Measurements from ENCODE around the gene GPC3. TPM values are rescaled to one million over a fixed set of nuclear protein-coding genes. Genes with fewer than 3 reads are reported as not detected.
"Not testable (repeated sequence)": the region's sequence is repeated elsewhere in the genome, so short reads cannot be mapped to it uniquely, and the experiment has no call there.

GPC3 gene
- total RNA-seq, 4 donors from 2014 or later, result 0.82 to 4.9 (median 1.8) TPM

DNA sequence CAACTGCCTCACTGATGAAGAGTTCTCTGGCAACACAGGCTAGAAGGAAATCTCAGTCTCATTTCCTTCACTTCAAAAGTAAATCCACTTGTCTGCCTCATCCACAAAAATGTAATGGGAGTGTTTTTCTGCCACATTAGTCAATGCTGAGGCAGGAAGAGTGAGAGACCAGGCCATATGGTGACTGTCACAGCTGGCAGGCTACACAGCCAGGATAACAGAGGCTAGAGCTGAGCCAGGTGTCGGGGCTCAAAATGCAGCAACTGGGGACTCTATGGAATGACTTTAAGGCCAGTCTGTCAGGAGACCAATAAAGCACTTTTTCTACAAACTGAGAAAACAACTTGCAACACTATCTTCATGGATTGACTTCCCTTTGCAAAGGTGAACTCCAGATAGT is 204.2 kb downstream of the GPC3 start:
- DNase-seq, result no peak
- WGBS, 2 donors (ENCODE audit: low coverage in 1 of 2), result 69% methylated on average over 1 of the region's 1 CpG; no CpG with 5 or more reads in 1 of the 2 donors
- TF ChIP-seq, protein P1, sequence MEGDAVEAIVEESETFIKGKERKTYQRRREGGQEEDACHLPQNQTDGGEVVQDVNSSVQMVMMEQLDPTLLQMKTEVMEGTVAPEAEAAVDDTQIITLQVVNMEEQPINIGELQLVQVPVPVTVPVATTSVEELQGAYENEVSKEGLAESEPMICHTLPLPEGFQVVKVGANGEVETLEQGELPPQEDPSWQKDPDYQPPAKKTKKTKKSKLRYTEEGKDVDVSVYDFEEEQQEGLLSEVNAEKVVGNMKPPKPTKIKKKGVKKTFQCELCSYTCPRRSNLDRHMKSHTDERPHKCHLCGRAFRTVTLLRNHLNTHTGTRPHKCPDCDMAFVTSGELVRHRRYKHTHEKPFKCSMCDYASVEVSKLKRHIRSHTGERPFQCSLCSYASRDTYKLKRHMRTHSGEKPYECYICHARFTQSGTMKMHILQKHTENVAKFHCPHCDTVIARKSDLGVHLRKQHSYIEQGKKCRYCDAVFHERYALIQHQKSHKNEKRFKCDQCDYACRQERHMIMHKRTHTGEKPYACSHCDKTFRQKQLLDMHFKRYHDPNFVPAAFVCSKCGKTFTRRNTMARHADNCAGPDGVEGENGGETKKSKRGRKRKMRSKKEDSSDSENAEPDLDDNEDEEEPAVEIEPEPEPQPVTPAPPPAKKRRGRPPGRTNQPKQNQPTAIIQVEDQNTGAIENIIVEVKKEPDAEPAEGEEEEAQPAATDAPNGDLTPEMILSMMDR (IDR thresholded peaks at IDR 0.05), result no peak
- no peak for TF ChIP-seq EP300 (IDR thresholded peaks at IDR 0.05; ENCODE audit: low read depth)
- TF ChIP-seq POLR2A (IDR thresholded peaks at IDR 0.05), result no peak
- no peak for TF ChIP-seq POLR2AphosphoS5 (IDR thresholded peaks at IDR 0.05)
- H3K36me3 ChIP-seq, result no peaks in the 10 kb centered on the region
- H3K27me3 ChIP-seq, result no peaks in the 10 kb centered on the region
- in situ Hi-C loops (cut with MboI; ENCODE audit: low pct_ligation_motif_present in 1 of 4, low pct_unique_long_range_greater_than_20kb in 1 of 4, low sequenced_read_pairs in 3 of 4), result no loop called here
- H3K27ac ChIP-seq, result no peak overlapping the region
- H3K4me1 ChIP-seq, result no peaks in the 10 kb centered on the region
- H3K4me3 ChIP-seq, result no peak overlapping the region
- H3K9me3 ChIP-seq, result no peaks in the 10 kb centered on the region
- intact Hi-C loops (cut with DNase I; ENCODE audit: low total_unique reads), result no loop called here

DNA sequence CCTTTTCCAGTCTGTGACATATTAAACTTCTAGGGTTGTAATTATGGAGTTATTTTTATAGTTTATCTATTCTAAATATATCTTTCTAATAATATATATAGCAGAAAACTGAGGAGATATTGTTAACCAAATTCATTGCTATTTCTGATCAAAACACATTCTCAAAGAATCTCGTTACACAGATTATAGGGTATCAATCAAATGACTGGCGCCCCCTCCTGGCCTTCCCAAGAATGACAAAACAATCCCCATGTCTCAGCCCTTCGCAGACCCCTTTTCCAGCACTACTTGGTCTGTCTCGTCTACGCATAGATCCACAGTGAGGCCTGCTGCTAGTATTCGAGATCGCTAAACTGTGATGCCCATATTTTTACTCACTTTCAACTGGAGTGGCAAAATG is 209.3 kb downstream of the GPC3 start:
- TF ChIP-seq, protein P1 (IDR thresholded peaks at IDR 0.05), result peak in 3 of 5 experiments; percentile 13 to 33 (median 25)
- TF ChIP-seq POLR2A (IDR thresholded peaks at IDR 0.05), result no peak
- H3K36me3 ChIP-seq, result no peaks in the 10 kb centered on the region
- intact Hi-C loops (cut with DNase I; ENCODE audit: low total_unique reads), result no loop called here
- no peaks in the 10 kb centered on the region for H3K9me3 ChIP-seq
- no peaks in the 10 kb centered on the region for H3K4me1 ChIP-seq
- H3K27ac ChIP-seq, result no peak overlapping the region
- WGBS, 2 donors (ENCODE audit: low coverage in 1 of 2), result 61 to 77% methylated on average over 4 to 7 of the region's 7 CpGs
- DNase-seq, result peak; percentile 9
- in situ Hi-C loops (cut with MboI; ENCODE audit: low pct_ligation_motif_present in 1 of 4, low pct_unique_long_range_greater_than_20kb in 1 of 4, low sequenced_read_pairs in 3 of 4), result no loop called here
- no peaks in the 10 kb centered on the region for H3K27me3 ChIP-seq
- no peak overlapping the region for H3K4me3 ChIP-seq

DNA sequence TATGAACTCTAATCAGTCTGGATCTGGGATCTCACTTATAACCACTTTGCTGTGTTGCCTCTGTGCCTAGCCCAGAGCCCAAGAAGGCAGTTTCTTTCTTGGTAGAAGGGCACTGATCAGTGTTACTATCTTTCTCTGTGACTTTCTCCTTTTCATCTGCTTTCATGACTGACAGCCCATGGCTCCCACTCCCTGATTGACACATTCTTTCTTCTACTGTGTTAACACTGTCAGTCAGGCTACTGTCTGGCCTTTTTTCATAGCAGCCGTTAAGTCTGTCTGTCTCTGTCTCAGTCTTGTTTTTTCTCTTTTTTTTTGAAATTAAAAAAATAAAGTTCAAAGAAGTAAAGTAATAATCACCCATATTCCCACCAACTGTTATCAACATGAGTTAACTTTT is 210.6 kb downstream of the GPC3 start:
- intact Hi-C loops (cut with DNase I; ENCODE audit: low total_unique reads) (no loop called here), in situ Hi-C loops (cut with MboI; ENCODE audit: low pct_ligation_motif_present in 1 of 4, low pct_unique_long_range_greater_than_20kb in 1 of 4, low sequenced_read_pairs in 3 of 4) (no loop called here)
- 89% methylated on average over 1 of the region's 1 CpG; no CpG with 5 or more reads in 1 of the 2 donors for WGBS, 2 donors (ENCODE audit: low coverage in 1 of 2)
- Histone ChIP-seq H3K27ac (no peak overlapping the region), H3K36me3 (no peaks in the 10 kb centered on the region), H3K9me3 (no peaks in the 10 kb centered on the region), H3K4me3 (no peak overlapping the region), H3K4me1 (no peaks in the 10 kb centered on the region), H3K27me3 (no peaks in the 10 kb centered on the region)
- TF ChIP-seq EP300 (IDR thresholded peaks at IDR 0.05; ENCODE audit: low read depth), result no peak
- no peak for TF ChIP-seq POLR2A (IDR thresholded peaks at IDR 0.05)
- TF ChIP-seq POLR2AphosphoS5 (IDR thresholded peaks at IDR 0.05), result no peak
- TF ChIP-seq, protein P1 (IDR thresholded peaks at IDR 0.05), result no peak
- DNase-seq, result no peak

- Histone ChIP-seq H3K4me1 (no peaks in the 10 kb centered on the region), H3K36me3 (no peaks in the 10 kb centered on the region), H3K27ac (no peak overlapping the region), H3K27me3 (no peaks in the 10 kb centered on the region), H3K9me3 (no peaks in the 10 kb centered on the region), H3K4me3 (no peak overlapping the region)
- TF ChIP-seq, protein P1 (IDR thresholded peaks at IDR 0.05), result no peak
- TF ChIP-seq POLR2AphosphoS5 (IDR thresholded peaks at IDR 0.05), result no peak
- no peak for TF ChIP-seq EP300 (IDR thresholded peaks at IDR 0.05; ENCODE audit: low read depth)
- no peak for TF ChIP-seq POLR2A (IDR thresholded peaks at IDR 0.05)
- in situ Hi-C loops (cut with MboI; ENCODE audit: low pct_ligation_motif_present in 1 of 4, low pct_unique_long_range_greater_than_20kb in 1 of 4, low sequenced_read_pairs in 3 of 4) (no loop called here), intact Hi-C loops (cut with DNase I; ENCODE audit: low total_unique reads) (no loop called here)
- WGBS, 2 donors (ENCODE audit: low coverage in 1 of 2), result 57% methylated on average over 6 of the region's 6 CpGs; no CpG with 5 or more reads in 1 of the 2 donors
- no peak for DNase-seq
Measured at GRCh38 chrX:133771086-133771646, 214.2 kb downstream of the GPC3 start.

- DNase-seq; H3K4me1 ChIP-seq; in situ Hi-C loops (cut with MboI; ENCODE audit: low pct_ligation_motif_present in 1 of 4, low pct_unique_long_range_greater_than_20kb in 1 of 4, low sequenced_read_pairs in 3 of 4); H3K27ac ChIP-seq; H3K4me3 ChIP-seq; intact Hi-C loops (cut with DNase I; ENCODE audit: low total_unique reads); H3K9me3 ChIP-seq; H3K27me3 ChIP-seq; H3K36me3 ChIP-seq: not testable (repeated sequence)
- 87% methylated on average over 7 of the region's 7 CpGs; no CpG with 5 or more reads in 1 of the 2 donors for WGBS, 2 donors (ENCODE audit: low coverage in 1 of 2)
Measured at GRCh38 chrX:133762976-133763548, 222.3 kb downstream of the GPC3 start.
